Mammary epithelial cell (primary cell): ENCODE results near the gene PXT1.

Experiments
- CTCF ChIP-seq, 2 donors: IDR thresholded peaks in 1 of 2; conservative IDR thresholded peaks in 1 of 2; 2 replicates each; pipeline ENCODE4 v1.5.1; 2011 to 2012; ENCODE audit warnings: inconsistent platforms in 2 of 2, low read length in 2 of 2, mild to moderate bottlenecking in 2 of 2, control low read depth in 1 of 2, low read depth in 1 of 2; ENCODE audit not compliant: insufficient read depth in 1 of 2; ENCODE audit errors: extremely low read depth in 1 of 2
- EZH2 ChIP-seq: IDR thresholded peaks from 2 replicates; pipeline ENCODE4 v1.6.1; 2012; ENCODE audit warnings: low read length, inconsistent platforms, borderline replicate concordance

GRCh38 chr6:36350681-36351571 lies 91.7 kb downstream of the PXT1 start:
- TF ChIP-seq CTCF (conservative IDR thresholded peaks at IDR 0.05 in 1 of 2, IDR thresholded peaks at IDR 0.05 in 1 of 2; ENCODE audit: extremely low read depth in 1 of 2, insufficient read depth in 1 of 2, low read depth in 1 of 2, low read length in 2 of 2) (no peak), EZH2 (no peak)
